ENCODE results near the gene MUC6. TPM values are rescaled to one million over a fixed set of nuclear protein-coding genes. Genes with fewer than 3 reads are reported as not detected.
"Not testable (repeated sequence)": the region's sequence is repeated elsewhere in the genome, so short reads cannot be mapped to it uniquely, and the experiment has no call there.

Gene MUC6
- total RNA-seq, 1 experiment from 2014 or later = under 0.01 TPM

GRCh38 chr11:1024597-1025409 is 11.7 kb downstream of the MUC6 start:
- DNase-seq (ENCODE audit: low read depth) = no peak

DNA sequence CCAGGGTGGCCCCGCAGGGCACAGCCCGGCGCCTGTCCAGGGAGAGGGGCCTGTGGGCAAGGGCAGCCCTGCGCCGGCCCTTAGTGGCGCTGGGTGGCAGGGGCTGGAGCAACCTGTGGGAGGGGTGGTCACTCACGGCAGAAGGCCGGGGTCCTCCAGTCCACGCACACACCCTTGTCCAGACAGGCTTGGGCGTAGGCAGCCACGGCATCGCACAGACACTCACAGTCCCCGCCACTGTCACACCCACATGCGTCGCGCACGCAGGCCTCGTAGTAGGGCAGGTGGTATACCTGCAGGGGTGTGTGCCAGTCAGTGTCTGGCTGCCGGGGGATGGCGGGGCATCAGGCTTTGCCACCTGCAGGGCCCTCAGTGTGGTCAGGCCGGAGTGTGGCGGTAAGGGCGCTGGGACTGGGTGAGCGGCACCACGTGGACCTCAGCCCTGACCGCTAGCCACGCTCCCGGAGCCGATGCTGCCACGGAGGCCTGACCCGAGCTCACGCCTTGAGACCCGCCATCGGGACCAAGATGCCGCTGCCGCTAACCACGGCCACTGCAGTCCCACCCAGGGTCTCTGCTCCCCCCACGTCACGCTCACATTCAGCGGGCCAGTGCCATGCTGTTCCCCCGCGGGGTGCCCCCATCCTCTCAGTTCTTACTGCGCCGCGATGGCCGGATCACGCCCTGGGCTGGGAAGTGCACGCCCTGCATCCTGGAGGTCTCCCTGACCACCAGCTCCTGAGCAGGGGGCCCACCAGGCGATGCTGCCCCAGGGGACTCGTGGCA is 12.5 kb downstream of the MUC6 start:
- DNase-seq (ENCODE audit: low read depth) = no peak

- no peak for DNase-seq (ENCODE audit: low read depth)
These were observed 13.4 kb downstream of the MUC6 start for GRCh38 chr11:1022908-1023810.

GRCh38 chr11:1022411-1022810 is 14.1 kb downstream of the MUC6 start:
- no peak for DNase-seq (ENCODE audit: low read depth)

GRCh38 chr11:1020211-1020905 is 16.2 kb downstream of the MUC6 start:
- DNase-seq (ENCODE audit: low read depth) = no peak

DNA sequence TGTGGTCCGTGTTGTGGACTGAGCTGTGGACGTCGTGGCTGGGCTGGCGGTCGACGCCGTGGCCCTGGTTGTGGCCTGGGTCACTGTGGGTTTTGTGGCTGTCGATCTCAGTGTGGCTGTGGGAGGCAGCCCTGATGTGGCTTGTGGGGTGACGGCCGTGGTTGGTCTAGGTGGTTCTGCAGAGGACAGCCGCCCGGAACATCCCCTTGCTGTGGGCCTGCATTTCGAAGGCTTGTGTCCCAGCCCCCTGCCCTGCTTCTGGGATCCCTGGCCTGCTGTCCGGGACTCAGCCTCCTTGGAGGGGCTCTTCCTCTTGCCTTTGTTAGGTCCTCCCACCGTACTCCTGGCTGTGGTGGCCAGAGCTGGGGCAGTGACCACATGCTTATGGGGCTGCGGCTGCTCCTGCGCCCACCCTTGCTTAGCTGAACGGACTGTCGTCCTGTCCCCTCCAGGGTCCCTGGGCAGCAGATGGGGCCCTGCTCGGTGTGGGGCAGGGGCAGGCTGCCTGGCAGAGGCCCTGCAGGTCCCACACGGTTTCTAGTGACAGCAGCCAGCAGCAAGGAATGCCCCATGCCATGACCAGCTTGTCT is 17.1 kb downstream of the MUC6 start:
- no peak for DNase-seq (ENCODE audit: low read depth)

DNA sequence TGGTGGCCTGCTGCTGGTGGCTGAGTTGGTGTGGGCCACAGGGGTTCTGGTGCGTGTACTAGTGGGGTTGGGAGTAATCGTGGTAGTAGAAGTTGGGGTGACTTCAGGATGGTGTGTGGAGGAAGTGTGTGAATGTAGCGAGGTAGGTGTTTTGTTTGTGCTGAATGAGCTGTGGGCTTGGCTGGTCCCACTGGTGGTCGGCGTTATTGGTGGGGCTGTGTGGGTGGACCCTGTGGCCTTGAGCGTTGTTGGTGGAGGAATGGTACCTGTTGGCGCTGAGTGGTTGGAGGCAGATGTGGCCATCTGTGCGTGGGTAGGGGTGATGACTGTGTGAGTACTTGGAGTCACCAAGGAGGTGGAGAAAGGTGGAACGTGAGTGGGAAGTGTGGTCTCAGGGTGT is 18.4 kb downstream of the MUC6 start:
- no peak for DNase-seq (ENCODE audit: low read depth)

DNA sequence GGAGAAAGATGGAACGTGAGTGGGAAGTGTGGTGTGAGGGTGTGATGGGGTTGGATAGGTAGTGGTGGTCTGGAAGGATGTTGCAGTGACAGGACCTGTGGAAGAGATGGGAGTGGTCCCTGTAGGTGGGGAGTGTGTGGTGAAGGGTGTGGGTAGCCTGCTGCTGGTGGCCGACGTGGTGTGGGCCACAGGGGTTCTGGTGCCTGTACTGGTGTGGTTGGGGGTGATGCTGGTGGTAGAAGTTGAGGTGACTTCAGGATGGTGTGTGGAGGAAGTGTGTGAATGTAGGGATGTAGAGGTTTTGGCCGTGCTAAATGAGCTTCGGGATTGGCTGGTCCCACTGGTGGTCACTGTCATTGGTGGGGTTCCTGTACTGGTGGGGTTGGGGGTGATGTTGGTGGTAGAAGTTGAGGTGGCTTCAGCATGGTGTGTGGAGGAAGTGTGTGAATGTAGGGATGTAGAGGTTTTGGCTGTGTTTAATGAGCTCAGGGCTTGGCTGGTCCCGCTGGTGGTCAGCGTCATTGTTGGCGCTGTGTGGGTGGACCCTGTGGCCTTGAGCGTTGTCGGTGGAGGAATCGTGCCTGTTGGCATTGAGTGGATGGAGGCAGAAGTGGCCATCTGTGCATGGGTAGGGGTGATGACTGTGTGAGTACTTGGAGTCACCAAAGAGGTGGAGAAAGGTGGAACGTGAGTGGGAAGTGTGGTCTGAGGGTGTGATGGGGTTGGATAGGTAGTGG is 19.1 kb downstream of the MUC6 start:
- DNase-seq (ENCODE audit: low read depth) = no peak

GRCh38 chr11:1016610-1017126 is 19.9 kb downstream of the MUC6 start:
- DNase-seq (ENCODE audit: low read depth) = not testable (repeated sequence)

- DNase-seq (ENCODE audit: low read depth) = no peak
These were observed 20.5 kb downstream of the MUC6 start for GRCh38 chr11:1015826-1016545.

DNA sequence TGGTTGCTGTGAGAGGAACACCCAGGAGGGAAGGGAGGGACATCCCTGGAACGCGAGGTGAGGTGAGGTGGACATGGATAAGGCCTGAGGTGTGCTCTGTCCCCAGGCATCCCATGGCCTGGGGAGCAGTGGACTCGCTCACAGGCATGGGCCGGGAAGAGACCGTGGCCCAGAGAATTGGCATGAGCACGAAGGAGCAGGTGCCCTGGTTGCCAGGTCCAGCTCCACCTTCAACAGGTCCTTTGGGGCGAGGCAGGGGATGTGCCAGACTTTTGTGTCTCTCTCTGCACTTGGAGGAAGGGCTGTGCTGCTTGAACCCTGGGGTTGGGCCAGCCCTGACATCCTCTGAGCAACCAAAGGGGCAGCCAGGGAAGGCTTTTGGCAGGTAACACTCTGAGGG is 21.5 kb downstream of the MUC6 start:
- DNase-seq (ENCODE audit: low read depth) = no peak

DNA sequence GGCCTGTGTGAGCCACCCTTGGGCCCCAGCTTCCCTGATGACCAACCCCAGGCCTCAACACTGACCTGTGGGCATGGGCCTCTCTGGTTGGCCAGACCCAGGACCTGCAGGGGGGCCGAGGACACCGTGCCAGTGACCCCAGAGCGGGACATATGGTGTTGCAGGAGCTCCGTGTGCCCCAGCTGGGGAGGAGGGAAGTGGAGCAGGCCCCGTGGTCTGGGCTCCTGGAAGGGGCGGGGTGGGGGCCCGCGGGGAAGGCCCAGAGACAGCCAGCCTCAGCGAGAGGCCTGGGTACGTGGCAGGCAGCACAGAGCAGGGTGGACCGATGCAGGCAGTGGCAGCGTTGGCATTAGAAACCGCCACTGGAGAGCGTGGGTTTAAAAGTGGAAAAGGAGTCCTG is 22.2 kb downstream of the MUC6 start:
- DNase-seq (ENCODE audit: low read depth) = no peak

- DNase-seq (ENCODE audit: low read depth) = no peak
These were observed 22.9 kb downstream of the MUC6 start for GRCh38 chr11:1013631-1013935.

- no peak for DNase-seq (ENCODE audit: low read depth)
These were observed 23.5 kb downstream of the MUC6 start for GRCh38 chr11:1012740-1013630.

DNA sequence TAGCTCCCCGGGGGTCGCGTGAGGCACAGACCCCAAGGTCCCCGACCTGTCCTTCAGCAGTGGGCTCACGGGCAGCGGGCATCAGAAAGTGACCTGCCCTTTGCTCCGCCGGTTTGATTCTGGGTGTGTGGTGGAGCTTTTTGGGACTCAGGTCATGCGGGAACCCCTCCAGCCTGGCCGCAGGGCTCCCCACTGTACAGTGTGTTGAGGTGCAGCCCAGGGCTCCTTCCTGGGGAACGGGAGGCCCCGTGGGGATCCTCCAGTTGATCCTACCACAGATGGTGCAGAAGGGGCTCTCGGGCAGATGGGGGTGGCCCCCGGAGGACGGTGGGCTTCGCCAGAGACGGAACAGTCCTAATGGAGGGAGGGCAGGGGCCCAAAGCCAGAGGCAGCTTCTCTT is 24.2 kb downstream of the MUC6 start:
- no peak for DNase-seq (ENCODE audit: low read depth)

DNA sequence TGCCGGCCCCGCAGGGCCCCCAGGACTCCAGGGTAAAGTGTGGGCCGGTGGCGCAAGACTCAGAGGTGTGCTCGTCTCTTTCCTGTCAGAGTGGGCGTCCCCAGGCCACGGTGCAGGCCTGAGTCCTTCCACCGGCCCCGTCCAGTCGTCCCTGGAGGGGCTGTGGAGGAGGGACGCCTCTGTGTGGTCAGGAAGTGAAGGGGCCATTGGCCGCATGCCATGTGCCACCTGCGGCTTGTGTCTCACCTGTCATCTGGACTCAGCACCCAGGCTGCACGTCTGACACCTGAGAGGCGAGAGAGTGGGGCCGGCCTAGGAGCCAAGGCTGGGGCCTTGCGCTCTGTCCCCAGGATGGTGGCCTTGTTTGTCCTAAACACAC is 25.2 kb downstream of the MUC6 start:
- DNase-seq (ENCODE audit: low read depth) = no peak

DNA sequence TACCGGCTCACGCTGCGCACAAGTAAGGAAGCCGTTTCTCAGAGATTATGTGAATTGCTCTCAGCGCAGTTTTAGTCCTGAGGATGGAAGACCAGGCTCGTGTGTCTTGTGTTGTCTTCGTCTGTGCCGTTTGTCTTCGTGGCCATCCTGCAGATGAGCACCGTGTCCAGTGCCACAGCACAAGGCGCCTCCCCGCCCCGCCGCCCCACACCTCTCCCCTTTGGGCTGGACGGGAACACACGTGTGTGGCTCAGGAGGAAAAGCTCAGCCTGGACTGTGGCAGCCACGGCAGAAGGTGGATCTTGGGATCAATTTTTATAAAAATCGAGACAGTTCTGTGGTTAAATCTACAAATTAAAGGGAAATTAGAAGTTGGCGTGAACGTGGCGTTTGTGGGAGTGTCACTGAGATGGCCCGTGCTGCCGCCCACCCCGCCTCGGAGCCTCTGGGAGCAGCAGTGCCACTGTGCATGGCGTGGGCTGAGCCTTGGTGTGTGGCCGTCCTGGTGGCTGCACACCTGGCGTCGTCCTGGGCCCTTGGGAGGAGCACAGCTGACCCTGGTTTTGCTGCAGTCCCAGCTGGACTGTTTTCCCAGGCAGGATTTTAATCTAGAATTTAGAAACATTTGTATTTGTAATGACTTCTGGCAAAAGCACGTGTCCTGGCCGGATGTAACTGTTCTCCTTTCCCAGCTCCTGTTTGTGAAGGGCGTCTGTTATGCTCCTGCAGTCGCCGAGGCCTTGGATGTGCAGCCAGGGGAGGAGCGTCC is 25.8 kb downstream of the MUC6 start:
- no peak for DNase-seq (ENCODE audit: low read depth)

DNA sequence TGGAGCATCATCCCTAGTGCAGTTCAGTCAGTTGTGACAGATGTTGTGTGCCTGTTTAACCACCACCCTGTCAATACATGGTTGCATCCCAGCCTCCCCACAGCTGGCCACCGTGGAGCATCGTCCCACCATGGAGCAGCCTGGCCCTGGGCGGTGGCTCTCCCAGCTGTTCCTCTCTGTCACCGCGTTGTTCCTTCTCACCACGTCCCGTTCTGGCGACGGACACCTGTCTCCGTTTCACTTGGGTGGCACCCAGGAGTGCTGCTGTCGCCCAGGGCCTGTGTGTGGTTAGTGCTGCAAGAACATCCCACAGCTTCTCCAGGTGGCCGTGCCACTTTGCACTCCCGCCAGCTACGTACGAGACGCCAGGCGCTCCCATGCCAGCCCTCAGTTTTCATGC is 26.5 kb downstream of the MUC6 start:
- no peak for DNase-seq (ENCODE audit: low read depth)

All from RPMI7951 (cell line).